ENCODE results near the gene PDCD2L. TPM values are rescaled to one million over a fixed set of nuclear protein-coding genes. Genes with fewer than 3 reads are reported as not detected.

PDCD2L gene
- total RNA-seq, 1 experiment from 2014 or later, result 43.4 TPM

DNA sequence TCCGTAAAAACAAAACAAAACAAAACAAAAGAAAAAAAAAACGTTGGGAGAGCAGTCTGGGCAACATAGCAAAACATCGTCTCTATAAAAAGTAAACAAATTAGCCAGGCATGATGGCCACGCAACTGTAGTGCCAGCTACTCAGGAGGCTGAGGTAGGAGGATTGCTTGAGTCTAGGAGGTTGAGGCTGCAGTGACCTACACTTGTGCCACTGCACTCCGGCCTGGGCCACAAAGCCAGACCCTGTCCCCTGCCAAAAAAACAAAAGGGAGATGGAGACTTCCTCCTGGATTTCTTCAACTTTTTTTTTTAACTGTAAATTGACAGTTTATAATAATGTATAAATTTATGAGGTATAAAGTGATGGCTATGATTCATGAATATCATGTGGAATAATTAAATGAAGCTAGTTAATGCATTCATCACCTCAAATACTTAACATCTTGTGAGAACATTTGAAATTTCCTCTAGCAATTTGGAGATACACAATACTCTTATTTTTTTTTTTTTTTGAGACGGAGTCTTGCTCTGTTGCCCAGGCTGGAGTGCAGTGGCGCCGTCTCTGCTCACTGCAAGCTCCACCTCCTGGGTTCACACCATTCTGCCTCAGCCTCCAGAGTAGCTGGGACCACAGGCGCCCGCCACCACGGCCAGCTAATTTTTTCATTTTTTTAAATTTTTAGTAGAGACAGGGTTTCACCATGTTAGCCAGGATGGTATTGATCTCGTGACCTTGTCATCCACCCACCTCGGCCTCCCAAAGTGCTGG lies 1.9 kb downstream of the PDCD2L start (continued):
- TF ChIP-seq, protein P1, sequence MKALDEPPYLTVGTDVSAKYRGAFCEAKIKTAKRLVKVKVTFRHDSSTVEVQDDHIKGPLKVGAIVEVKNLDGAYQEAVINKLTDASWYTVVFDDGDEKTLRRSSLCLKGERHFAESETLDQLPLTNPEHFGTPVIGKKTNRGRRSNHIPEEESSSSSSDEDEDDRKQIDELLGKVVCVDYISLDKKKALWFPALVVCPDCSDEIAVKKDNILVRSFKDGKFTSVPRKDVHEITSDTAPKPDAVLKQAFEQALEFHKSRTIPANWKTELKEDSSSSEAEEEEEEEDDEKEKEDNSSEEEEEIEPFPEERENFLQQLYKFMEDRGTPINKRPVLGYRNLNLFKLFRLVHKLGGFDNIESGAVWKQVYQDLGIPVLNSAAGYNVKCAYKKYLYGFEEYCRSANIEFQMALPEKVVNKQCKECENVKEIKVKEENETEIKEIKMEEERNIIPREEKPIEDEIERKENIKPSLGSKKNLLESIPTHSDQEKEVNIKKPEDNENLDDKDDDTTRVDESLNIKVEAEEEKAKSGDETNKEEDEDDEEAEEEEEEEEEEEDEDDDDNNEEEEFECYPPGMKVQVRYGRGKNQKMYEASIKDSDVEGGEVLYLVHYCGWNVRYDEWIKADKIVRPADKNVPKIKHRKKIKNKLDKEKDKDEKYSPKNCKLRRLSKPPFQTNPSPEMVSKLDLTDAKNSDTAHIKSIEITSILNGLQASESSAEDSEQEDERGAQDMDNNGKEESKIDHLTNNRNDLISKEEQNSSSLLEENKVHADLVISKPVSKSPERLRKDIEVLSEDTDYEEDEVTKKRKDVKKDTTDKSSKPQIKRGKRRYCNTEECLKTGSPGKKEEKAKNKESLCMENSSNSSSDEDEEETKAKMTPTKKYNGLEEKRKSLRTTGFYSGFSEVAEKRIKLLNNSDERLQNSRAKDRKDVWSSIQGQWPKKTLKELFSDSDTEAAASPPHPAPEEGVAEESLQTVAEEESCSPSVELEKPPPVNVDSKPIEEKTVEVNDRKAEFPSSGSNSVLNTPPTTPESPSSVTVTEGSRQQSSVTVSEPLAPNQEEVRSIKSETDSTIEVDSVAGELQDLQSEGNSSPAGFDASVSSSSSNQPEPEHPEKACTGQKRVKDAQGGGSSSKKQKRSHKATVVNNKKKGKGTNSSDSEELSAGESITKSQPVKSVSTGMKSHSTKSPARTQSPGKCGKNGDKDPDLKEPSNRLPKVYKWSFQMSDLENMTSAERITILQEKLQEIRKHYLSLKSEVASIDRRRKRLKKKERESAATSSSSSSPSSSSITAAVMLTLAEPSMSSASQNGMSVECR (CRISPR knock-in tag; IDR thresholded peaks at IDR 0.05; ENCODE audit: borderline replicate concordance), result no peak

DNA sequence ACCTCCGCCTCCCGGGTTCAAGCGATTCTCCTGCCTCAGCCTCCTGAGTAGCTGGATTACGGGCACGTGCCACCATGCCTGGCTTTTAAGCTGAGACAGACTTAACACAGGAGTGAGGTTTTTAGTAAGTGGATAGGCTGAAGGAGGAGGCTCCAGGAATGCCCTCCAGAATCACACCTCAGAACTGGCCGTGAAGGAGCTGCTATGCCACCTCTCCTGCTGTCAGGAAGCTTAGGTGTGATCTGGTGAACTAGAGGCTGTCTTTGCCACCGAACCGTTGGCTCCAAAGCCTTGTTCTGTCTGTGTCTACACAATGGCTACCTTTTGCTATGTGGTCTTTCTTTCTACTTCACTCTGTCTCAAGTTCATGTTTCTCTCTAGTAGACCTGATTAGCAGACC lies 4.2 kb downstream of the PDCD2L start:
- DNase-seq (ENCODE audit: low spot score) (no peak), ATAC-seq (no peak)
- ChIA-PET POLR2A (no interaction called here), CTCF (no interaction called here)
- H3K4me1 Mint-ChIP-seq, result no peaks in the 10 kb centered on the region
- H3K27ac Mint-ChIP-seq, result no peak overlapping the region
- H3K9me3 Mint-ChIP-seq, result peaks cover 4% of the 10 kb centered on the region; the same call in 1 of the 2 replicates
- H3K27me3 Mint-ChIP-seq (ENCODE audit: low read depth), result no peaks in the 10 kb centered on the region; the same call in 1 of the 2 replicates
- no peak overlapping the region for H3K4me3 Mint-ChIP-seq
- H3K36me3 Mint-ChIP-seq, result peaks cover 20% of the 10 kb centered on the region
- no peak for TF ChIP-seq IRF2 (CRISPR knock-in tag; IDR thresholded peaks at IDR 0.05; ENCODE audit: borderline replicate concordance, low read depth)
- TF ChIP-seq, protein P2, sequence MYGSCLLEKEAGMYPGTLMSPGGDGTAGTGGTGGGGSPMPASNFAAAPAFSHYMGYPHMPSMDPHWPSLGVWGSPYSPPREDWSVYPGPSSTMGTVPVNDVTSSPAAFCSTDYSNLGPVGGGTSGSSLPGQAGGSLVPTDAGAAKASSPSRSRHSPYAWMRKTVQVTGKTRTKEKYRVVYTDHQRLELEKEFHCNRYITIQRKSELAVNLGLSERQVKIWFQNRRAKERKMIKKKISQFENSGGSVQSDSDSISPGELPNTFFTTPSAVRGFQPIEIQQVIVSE (CRISPR knock-in tag; IDR thresholded peaks at IDR 0.05; ENCODE audit: borderline replicate concordance), result no peak
- TF ChIP-seq, protein P3, sequence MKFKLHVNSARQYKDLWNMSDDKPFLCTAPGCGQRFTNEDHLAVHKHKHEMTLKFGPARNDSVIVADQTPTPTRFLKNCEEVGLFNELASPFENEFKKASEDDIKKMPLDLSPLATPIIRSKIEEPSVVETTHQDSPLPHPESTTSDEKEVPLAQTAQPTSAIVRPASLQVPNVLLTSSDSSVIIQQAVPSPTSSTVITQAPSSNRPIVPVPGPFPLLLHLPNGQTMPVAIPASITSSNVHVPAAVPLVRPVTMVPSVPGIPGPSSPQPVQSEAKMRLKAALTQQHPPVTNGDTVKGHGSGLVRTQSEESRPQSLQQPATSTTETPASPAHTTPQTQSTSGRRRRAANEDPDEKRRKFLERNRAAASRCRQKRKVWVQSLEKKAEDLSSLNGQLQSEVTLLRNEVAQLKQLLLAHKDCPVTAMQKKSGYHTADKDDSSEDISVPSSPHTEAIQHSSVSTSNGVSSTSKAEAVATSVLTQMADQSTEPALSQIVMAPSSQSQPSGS (CRISPR knock-in tag; IDR thresholded peaks at IDR 0.05; ENCODE audit: borderline replicate concordance, low read depth), result no peak
- no peak for TF ChIP-seq NR2C2 (CRISPR knock-in tag; IDR thresholded peaks at IDR 0.05)
- TF ChIP-seq, protein P4, sequence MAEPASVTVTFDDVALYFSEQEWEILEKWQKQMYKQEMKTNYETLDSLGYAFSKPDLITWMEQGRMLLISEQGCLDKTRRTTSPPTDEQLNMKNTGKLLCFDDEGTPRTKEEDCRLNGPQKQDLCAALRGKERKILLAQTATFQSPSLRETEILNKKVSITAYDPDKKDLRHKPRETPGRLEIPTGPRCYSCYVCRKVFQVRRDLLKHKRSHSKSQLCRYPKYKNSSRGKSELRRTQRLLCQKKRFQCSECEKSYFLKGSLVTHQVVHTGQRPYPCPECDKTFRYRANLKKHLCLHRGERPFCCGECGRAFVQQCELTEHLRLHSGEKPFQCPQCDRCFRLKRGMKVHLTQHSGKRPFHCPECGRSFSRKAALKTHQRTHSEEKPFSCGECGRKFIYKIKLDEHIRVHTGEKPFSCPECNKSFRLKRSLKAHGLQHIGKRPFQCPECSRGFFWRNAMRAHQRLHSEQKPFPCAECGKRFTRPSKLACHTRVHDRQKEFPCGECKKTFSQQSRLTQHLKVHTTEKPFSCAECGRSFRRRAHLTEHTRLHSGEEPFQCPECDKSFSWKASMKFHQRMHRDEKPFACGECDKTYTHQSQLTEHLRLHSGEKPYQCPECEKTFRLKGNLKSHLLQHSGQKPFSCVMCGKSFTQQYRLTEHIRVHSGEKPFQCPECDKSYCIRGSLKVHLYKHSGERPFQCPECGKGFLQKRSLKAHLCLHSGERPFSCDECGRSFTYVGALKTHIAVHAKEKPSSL (CRISPR knock-in tag; conservative IDR thresholded peaks at IDR 0.05), result no peak
- no peak for TF ChIP-seq TP53 (CRISPR knock-in tag; IDR thresholded peaks at IDR 0.05)
- TF ChIP-seq, protein P5, sequence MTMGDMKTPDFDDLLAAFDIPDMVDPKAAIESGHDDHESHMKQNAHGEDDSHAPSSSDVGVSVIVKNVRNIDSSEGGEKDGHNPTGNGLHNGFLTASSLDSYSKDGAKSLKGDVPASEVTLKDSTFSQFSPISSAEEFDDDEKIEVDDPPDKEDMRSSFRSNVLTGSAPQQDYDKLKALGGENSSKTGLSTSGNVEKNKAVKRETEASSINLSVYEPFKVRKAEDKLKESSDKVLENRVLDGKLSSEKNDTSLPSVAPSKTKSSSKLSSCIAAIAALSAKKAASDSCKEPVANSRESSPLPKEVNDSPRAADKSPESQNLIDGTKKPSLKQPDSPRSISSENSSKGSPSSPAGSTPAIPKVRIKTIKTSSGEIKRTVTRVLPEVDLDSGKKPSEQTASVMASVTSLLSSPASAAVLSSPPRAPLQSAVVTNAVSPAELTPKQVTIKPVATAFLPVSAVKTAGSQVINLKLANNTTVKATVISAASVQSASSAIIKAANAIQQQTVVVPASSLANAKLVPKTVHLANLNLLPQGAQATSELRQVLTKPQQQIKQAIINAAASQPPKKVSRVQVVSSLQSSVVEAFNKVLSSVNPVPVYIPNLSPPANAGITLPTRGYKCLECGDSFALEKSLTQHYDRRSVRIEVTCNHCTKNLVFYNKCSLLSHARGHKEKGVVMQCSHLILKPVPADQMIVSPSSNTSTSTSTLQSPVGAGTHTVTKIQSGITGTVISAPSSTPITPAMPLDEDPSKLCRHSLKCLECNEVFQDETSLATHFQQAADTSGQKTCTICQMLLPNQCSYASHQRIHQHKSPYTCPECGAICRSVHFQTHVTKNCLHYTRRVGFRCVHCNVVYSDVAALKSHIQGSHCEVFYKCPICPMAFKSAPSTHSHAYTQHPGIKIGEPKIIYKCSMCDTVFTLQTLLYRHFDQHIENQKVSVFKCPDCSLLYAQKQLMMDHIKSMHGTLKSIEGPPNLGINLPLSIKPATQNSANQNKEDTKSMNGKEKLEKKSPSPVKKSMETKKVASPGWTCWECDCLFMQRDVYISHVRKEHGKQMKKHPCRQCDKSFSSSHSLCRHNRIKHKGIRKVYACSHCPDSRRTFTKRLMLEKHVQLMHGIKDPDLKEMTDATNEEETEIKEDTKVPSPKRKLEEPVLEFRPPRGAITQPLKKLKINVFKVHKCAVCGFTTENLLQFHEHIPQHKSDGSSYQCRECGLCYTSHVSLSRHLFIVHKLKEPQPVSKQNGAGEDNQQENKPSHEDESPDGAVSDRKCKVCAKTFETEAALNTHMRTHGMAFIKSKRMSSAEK (CRISPR knock-in tag; IDR thresholded peaks at IDR 0.05; ENCODE audit: borderline replicate concordance), result no peak
- TF ChIP-seq, protein P6, sequence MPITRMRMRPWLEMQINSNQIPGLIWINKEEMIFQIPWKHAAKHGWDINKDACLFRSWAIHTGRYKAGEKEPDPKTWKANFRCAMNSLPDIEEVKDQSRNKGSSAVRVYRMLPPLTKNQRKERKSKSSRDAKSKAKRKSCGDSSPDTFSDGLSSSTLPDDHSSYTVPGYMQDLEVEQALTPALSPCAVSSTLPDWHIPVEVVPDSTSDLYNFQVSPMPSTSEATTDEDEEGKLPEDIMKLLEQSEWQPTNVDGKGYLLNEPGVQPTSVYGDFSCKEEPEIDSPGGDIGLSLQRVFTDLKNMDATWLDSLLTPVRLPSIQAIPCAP (CRISPR knock-in tag; IDR thresholded peaks at IDR 0.05), result no peak
- TF ChIP-seq, protein P7, sequence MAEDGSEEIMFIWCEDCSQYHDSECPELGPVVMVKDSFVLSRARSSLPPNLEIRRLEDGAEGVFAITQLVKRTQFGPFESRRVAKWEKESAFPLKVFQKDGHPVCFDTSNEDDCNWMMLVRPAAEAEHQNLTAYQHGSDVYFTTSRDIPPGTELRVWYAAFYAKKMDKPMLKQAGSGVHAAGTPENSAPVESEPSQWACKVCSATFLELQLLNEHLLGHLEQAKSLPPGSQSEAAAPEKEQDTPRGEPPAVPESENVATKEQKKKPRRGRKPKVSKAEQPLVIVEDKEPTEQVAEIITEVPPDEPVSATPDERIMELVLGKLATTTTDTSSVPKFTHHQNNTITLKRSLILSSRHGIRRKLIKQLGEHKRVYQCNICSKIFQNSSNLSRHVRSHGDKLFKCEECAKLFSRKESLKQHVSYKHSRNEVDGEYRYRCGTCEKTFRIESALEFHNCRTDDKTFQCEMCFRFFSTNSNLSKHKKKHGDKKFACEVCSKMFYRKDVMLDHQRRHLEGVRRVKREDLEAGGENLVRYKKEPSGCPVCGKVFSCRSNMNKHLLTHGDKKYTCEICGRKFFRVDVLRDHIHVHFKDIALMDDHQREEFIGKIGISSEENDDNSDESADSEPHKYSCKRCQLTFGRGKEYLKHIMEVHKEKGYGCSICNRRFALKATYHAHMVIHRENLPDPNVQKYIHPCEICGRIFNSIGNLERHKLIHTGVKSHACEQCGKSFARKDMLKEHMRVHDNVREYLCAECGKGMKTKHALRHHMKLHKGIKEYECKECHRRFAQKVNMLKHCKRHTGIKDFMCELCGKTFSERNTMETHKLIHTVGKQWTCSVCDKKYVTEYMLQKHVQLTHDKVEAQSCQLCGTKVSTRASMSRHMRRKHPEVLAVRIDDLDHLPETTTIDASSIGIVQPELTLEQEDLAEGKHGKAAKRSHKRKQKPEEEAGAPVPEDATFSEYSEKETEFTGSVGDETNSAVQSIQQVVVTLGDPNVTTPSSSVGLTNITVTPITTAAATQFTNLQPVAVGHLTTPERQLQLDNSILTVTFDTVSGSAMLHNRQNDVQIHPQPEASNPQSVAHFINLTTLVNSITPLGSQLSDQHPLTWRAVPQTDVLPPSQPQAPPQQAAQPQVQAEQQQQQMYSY (CRISPR knock-in tag; IDR thresholded peaks at IDR 0.05), result no peak
- no peak for TF ChIP-seq PRRX2 (CRISPR knock-in tag; IDR thresholded peaks at IDR 0.05)
- TF ChIP-seq, protein P8, sequence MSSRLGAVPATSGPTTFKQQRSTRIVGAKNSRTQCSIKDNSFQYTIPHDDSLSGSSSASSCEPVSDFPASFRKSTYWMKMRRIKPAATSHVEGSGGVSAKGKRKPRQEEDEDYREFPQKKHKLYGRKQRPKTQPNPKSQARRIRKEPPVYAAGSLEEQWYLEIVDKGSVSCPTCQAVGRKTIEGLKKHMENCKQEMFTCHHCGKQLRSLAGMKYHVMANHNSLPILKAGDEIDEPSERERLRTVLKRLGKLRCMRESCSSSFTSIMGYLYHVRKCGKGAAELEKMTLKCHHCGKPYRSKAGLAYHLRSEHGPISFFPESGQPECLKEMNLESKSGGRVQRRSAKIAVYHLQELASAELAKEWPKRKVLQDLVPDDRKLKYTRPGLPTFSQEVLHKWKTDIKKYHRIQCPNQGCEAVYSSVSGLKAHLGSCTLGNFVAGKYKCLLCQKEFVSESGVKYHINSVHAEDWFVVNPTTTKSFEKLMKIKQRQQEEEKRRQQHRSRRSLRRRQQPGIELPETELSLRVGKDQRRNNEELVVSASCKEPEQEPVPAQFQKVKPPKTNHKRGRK (CRISPR knock-in tag; IDR thresholded peaks at IDR 0.05; ENCODE audit: borderline replicate concordance), result no peak
- no peak for TF ChIP-seq CBFB (CRISPR knock-in tag; IDR thresholded peaks at IDR 0.05; ENCODE audit: low read depth)

Data from WTC11 (cell line).